Duodenal mucosa (tissue), 2 donors: ENCODE data around the gene CNOT4.
"Not testable (repeated sequence)": the region's sequence is repeated elsewhere in the genome, so short reads cannot be mapped to it uniquely, and the experiment has no call there.

ENCODE experiments used
- H3K27ac ChIP-seq: one replicate; pipeline ENCODE4 v1.7.0; 2013; ENCODE audit warnings: low read depth, low read length
- H3K27me3 ChIP-seq, 2 donors: one replicate each; pipeline ENCODE4 v1.7.0; 2013; ENCODE audit warnings: low read length in 2 of 2, control low read depth in 1 of 2; ENCODE audit not compliant: insufficient read depth in 2 of 2, control insufficient read depth in 1 of 2
- H3K36me3 ChIP-seq, 2 donors: one replicate each; pipeline ENCODE4 v1.7.0; 2013; ENCODE audit warnings: low read length in 2 of 2, control low read depth in 1 of 2; ENCODE audit not compliant: insufficient read depth in 2 of 2, control insufficient read depth in 1 of 2
- H3K4me1 ChIP-seq, 2 donors: one replicate each; pipeline ENCODE4 v1.7.0; 2013; ENCODE audit warnings: low read length in 2 of 2, control low read depth in 1 of 2; ENCODE audit not compliant: insufficient read depth in 2 of 2, control insufficient read depth in 1 of 2
- H3K4me3 ChIP-seq, 2 donors: one replicate each; pipeline ENCODE4 v1.7.0; 2013; ENCODE audit warnings: low read length in 2 of 2, low read depth in 1 of 2
- H3K9ac ChIP-seq, 2 donors: one replicate each; pipeline ENCODE4 v1.7.0; 2013; ENCODE audit warnings: low read length in 2 of 2, low read depth in 1 of 2
- H3K9me3 ChIP-seq, 2 donors: one replicate each; pipeline ENCODE4 v1.7.0; 2013; ENCODE audit warnings: low read length in 2 of 2, control low read depth in 1 of 2; ENCODE audit not compliant: control insufficient read depth in 1 of 2

Gene CNOT4

GRCh38 chr7:135326636-135327280 is 183.1 kb downstream of the CNOT4 start:
- H3K36me3 ChIP-seq: no peaks in the 10 kb centered on the region
- no peak overlapping the region for H3K9ac ChIP-seq
- H3K27me3 ChIP-seq: no peaks in the 10 kb centered on the region
- H3K27ac ChIP-seq: no peak overlapping the region
- peaks cover 0 to 18% of the 10 kb centered on the region in 2 donors for H3K4me1 ChIP-seq
- no peaks in the 10 kb centered on the region for H3K9me3 ChIP-seq
- H3K4me3 ChIP-seq: no peak overlapping the region

- Histone ChIP-seq H3K36me3 (no peaks in the 10 kb centered on the region), H3K27me3 (no peaks in the 10 kb centered on the region), H3K4me3 (no peak overlapping the region), H3K9ac (no peak overlapping the region), H3K4me1 (peaks cover 15 to 26% of the 10 kb centered on the region in 2 donors), H3K9me3 (no peaks in the 10 kb centered on the region), H3K27ac (no peak overlapping the region)
Measured at GRCh38 chr7:135322571-135323340, 187.1 kb downstream of the CNOT4 start.

GRCh38 chr7:135321556-135321955 is 188.3 kb downstream of the CNOT4 start:
- H3K27me3 ChIP-seq: no peaks in the 10 kb centered on the region
- H3K9ac ChIP-seq: no peak overlapping the region
- no peak overlapping the region for H3K4me3 ChIP-seq
- H3K4me1 ChIP-seq: peaks cover 15 to 20% of the 10 kb centered on the region in 2 donors
- H3K9me3 ChIP-seq: no peaks in the 10 kb centered on the region
- no peaks in the 10 kb centered on the region for H3K36me3 ChIP-seq
- H3K27ac ChIP-seq: no peak overlapping the region

GRCh38 chr7:135320953-135321352 is 188.9 kb downstream of the CNOT4 start:
- not testable (repeated sequence) for H3K9ac ChIP-seq, H3K9me3 ChIP-seq, H3K4me3 ChIP-seq, H3K36me3 ChIP-seq, H3K27me3 ChIP-seq, H3K27ac ChIP-seq
- H3K4me1 ChIP-seq: peaks cover 15 to 20% of the 10 kb centered on the region in 2 donors

- H3K9me3 ChIP-seq: no peaks in the 10 kb centered on the region
- peaks cover 15% of the 10 kb centered on the region in 2 donors for H3K4me1 ChIP-seq
- no peaks in the 10 kb centered on the region for H3K27me3 ChIP-seq
- no peak overlapping the region for H3K9ac ChIP-seq
- H3K4me3 ChIP-seq: no peak overlapping the region
- no peaks in the 10 kb centered on the region for H3K36me3 ChIP-seq
- no peak overlapping the region for H3K27ac ChIP-seq
Measured at GRCh38 chr7:135320268-135320667, 189.6 kb downstream of the CNOT4 start.

- H3K9ac ChIP-seq: peak overlapping the region; percentile 15 to 38
Measured at GRCh38 chr7:135317676-135318325, 192.1 kb downstream of the CNOT4 start.

GRCh38 chr7:135316648-135317313 is 193.1 kb downstream of the CNOT4 start:
- H3K27ac ChIP-seq: no peak overlapping the region
- H3K9me3 ChIP-seq: no peaks in the 10 kb centered on the region
- H3K4me3 ChIP-seq: peak overlapping the region in 1 of 2 donors; percentile 50
- H3K4me1 ChIP-seq: peaks cover 9 to 15% of the 10 kb centered on the region in 2 donors
- no peaks in the 10 kb centered on the region for H3K36me3 ChIP-seq
- no peak overlapping the region for H3K9ac ChIP-seq
- H3K27me3 ChIP-seq: no peaks in the 10 kb centered on the region

More at GRCh38 chr7:135317676-135318325, 192.1 kb downstream of the CNOT4 start:
- Histone ChIP-seq H3K4me1 (peaks cover 9 to 15% of the 10 kb centered on the region in 2 donors), H3K4me3 (peak overlapping the region; percentile 31 to 60), H3K36me3 (no peaks in the 10 kb centered on the region), H3K9me3 (no peaks in the 10 kb centered on the region), H3K27ac (no peak overlapping the region), H3K27me3 (no peaks in the 10 kb centered on the region)

- no peaks in the 10 kb centered on the region for H3K9me3 ChIP-seq
- H3K36me3 ChIP-seq: no peaks in the 10 kb centered on the region
- H3K4me3 ChIP-seq: no peak overlapping the region
- no peak overlapping the region for H3K27ac ChIP-seq
- peaks cover 9% of the 10 kb centered on the region in 2 donors for H3K4me1 ChIP-seq
- H3K27me3 ChIP-seq: no peaks in the 10 kb centered on the region
- no peak overlapping the region for H3K9ac ChIP-seq
Measured at GRCh38 chr7:135313971-135314370, 195.9 kb downstream of the CNOT4 start.
